Lower leg skin (tissue), 4 donors: ENCODE measurements around the gene THAP5. TPM values are rescaled to one million over a fixed set of nuclear protein-coding genes. Genes with fewer than 3 reads are reported as not detected.

Experiments
- DNase-seq, 2 donors: peaks; one replicate each; pipeline ENCODE4 v3.0.0-alpha.2; 2019; ENCODE audit warnings: low spot score in 2 of 2
- H3K4me3 ChIP-seq: fragments of 200-600 bp; sonication (generic); 2 replicates; pipeline ENCODE4 v1.5.1; 2017; ENCODE audit warnings: mild to moderate bottlenecking, low read depth; ENCODE audit not compliant: poor library complexity, severe bottlenecking
- CTCF ChIP-seq, 3 donors: fragments of 450-650 bp; IDR thresholded peaks; one replicate each; pipeline ENCODE4 v1.5.1; 2016; ENCODE audit warnings: antibody characterized with exemption in 3 of 3, mild to moderate bottlenecking in 3 of 3, moderate library complexity in 2 of 3
- POLR2A ChIP-seq, 2 donors: fragments of 450-650 bp; IDR thresholded peaks; one replicate each; pipeline ENCODE4 v1.6.1; 2016 to 2017; ENCODE audit warnings: antibody characterized with exemption in 2 of 2, mild to moderate bottlenecking in 1 of 2, moderate library complexity in 1 of 2
- WGBS, 2 donors: methylation state at CpG; one replicate each; pipeline ENCODE4 v1.1.5; 2018; 5-methylcytosine and 5-hydroxymethylcytosine counted together
- intact Hi-C: fragments of 100-400 bp; cut with DNase I; formaldehyde crosslinking; loops from one replicate; pipeline ENCODE4 v1.15.0; 2023; ENCODE audit warnings: low total_unique reads
- total RNA-seq, 4 donors: library from RNA; depleted of rRNA; stranded (reverse); fragments of >200 nt; gene quantifications; one replicate each; pipeline ENCODE4 v1.1.0, GENCODE V29; 2016

Gene THAP5
- total RNA-seq, 4 donors from 2014 or later, result 16.8 to 31.3 (median 20.3) TPM

- no peak for DNase-seq
- H3K4me3 ChIP-seq, result no peak overlapping the region
- intact Hi-C loops, result no loop called here
- no peak for TF ChIP-seq POLR2A (IDR thresholded peaks at IDR 0.05)
- TF ChIP-seq CTCF (IDR thresholded peaks at IDR 0.05), result no peak
Observed at GRCh38 chr7:108589199-108589598, 19.7 kb upstream of the THAP5 start.

- 73 to 87% methylated on average over 2 of the region's 3 CpGs for WGBS, 2 donors
- TF ChIP-seq POLR2A (IDR thresholded peaks at IDR 0.05) (no peak), CTCF (IDR thresholded peaks at IDR 0.05) (no peak)
- H3K4me3 ChIP-seq, result no peak overlapping the region
- no peak for DNase-seq
- intact Hi-C loops, result no loop called here
Observed at GRCh38 chr7:108586274-108586710, 16.8 kb upstream of the THAP5 start.

GRCh38 chr7:108585843-108586242 is 16.3 kb upstream of the THAP5 start:
- no peak overlapping the region for H3K4me3 ChIP-seq
- intact Hi-C loops, result no loop called here
- TF ChIP-seq CTCF (IDR thresholded peaks at IDR 0.05), result no peak
- TF ChIP-seq POLR2A (IDR thresholded peaks at IDR 0.05), result no peak
- no peak for DNase-seq
- WGBS, 2 donors, result 81 to 85% methylated on average over 2 of the region's 2 CpGs

GRCh38 chr7:108584211-108584610 is 14.7 kb upstream of the THAP5 start:
- intact Hi-C loops, result no loop called here
- no peak for DNase-seq
- WGBS, 2 donors, result 90 to 93% methylated on average over 1 of the region's 1 CpG
- TF ChIP-seq CTCF (IDR thresholded peaks at IDR 0.05) (no peak), POLR2A (IDR thresholded peaks at IDR 0.05) (no peak)
- H3K4me3 ChIP-seq, result no peak overlapping the region

GRCh38 chr7:108581655-108582491 is 12.4 kb upstream of the THAP5 start:
- H3K4me3 ChIP-seq, result no peak overlapping the region
- intact Hi-C loops, result no loop called here
- whole genome bisulfite sequencing, 2 donors, result 65 to 67% methylated on average over 4 of the region's 4 CpGs
- TF ChIP-seq CTCF (IDR thresholded peaks at IDR 0.05) (no peak), POLR2A (IDR thresholded peaks at IDR 0.05) (no peak)
- no peak for DNase-seq

GRCh38 chr7:108580298-108580697 is 10.8 kb upstream of the THAP5 start:
- DNase-seq, result no peak
- 76 to 77% methylated on average over 5 to 6 of the region's 6 CpGs for WGBS, 2 donors
- no peak for TF ChIP-seq CTCF (IDR thresholded peaks at IDR 0.05)
- H3K4me3 ChIP-seq, result no peak overlapping the region
- intact Hi-C loops, result no loop called here
